Measurements from ENCODE around the gene OSGIN1.

Gene OSGIN1

DNA sequence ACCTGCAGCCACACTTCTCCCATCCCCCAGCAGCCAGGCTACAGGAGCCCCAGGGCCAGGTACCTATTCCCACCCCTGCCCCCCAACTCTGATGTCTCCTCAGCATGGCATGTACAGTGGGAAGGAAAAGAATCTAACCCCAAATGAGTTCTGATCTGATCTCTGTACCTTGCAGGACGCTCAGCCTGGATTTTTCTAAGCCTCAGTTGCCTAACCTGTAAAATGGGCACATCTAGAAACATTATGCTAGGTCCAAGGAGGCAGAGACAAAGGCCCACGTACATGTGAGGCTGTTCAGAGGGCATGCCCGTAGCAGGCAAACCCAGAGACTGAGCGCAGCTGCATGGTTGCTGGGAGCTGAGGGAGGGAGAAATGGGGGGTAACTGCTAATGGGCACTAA lies 54.5 kb downstream of the OSGIN1 start:
- DNase-seq, result no peak

DNA sequence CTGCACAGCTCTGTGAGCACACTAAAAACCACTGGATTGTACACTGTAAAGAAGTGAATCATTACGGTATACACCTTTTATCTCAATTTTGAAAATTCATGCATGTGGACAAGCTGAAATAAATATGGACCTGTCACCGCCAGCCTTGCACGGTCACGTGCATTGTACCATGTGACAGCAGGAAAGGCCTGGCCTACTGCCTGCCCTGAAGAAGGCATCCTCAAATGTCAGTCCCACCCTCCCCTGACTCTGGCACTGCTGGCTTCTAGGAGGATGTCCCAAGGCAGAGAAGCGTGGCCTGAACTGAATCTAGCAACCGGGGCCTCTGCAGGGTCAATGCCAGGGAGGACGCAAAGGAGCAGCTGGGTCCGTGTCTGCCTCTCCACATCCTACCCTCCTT lies 54.9 kb downstream of the OSGIN1 start:
- no peak for DNase-seq

DNA sequence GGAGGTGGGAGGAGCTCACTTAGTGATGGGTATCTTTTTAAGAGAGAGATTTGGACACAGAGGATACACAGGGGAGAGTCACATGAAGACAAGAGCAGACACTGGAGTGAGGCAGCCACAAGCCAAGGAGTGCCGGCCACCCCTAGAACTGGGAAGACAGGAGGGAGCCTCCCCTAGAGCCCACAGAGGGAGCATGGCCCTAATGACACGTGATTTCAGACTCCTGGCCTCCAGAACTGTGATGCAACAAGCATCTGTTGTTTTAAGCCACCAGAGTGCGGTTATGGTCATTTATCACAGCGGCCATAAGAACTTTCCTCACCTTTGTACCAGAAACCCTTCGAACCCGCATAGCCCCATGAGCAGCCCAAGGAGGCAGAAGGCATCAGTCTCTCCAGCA lies 56.2 kb downstream of the OSGIN1 start:
- no peak for DNase-seq

DNA sequence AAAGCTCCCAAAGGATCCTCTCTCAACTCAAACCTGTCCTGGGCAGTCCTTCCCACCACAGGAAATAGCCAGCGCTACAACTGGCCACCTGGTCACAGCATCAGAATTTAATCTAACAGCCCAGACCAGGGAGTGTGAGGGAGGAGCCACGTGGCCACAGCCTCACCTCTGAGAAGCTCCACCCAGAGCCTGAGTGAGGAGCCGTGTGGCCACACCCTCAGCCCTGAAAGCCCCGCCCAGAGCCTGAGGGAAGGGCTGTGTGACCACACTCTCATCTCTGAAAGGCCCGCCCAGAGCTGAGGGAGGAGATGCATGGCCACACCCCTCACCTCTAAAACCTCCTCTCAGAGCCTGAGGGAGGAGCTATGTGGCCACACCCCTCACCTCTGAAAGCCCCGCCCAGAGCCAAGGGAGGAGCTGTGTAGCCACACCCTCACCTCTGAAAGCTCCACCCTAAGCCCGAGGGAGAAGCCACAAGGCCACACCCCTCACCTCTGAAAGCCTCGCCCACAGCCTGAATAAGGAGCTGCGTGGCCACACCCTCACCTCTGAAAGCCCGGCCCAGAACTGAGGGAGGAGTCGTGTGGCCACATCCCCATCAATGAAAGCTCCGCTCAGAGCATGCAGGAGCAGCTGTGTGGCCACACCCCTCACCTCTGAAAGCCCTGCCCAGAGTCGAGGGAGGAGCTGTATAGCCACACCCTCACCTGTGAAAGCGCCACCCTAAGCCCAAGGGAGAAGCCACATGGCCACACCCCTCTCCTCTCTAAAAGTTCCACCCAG lies 60.9 kb downstream of the OSGIN1 start:
- peak; percentile 43 to 47 for DNase-seq

DNA sequence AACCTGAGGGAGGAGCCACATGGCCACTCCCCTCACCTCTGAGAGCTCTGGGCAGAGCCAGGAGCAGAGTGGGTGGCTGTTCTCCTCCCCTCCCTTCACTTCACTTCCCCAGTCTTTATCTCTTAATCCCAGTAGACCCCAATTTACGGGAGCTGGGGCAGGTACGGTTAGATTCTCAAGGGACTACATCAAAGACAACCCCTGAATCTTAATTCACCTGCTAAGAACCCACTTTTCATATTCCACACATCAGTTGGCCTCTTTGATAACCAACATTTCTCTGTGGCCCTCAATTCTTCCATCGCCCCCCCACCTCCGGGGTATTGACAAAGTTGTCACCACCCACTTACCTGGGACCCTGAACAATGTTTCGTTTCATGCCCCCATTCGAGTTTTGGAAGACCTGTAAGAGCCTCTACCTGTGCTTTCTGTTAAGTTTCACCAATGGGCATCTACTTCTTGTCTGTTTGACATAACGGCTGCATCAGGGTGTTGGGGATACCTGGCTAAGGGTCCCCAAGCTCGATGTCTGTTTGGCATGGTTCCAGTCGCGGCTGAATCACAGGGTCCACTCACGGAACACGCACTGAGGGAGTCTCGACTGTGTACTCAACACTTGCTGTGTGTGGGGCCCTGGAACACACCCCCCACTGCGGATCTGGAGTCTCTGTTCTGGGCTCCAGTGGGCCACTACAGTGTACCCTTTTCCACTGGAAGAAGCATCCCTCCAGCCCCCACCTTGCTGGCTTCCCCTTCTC lies 61.7 kb downstream of the OSGIN1 start:
- DNase-seq, result no peak

DNA sequence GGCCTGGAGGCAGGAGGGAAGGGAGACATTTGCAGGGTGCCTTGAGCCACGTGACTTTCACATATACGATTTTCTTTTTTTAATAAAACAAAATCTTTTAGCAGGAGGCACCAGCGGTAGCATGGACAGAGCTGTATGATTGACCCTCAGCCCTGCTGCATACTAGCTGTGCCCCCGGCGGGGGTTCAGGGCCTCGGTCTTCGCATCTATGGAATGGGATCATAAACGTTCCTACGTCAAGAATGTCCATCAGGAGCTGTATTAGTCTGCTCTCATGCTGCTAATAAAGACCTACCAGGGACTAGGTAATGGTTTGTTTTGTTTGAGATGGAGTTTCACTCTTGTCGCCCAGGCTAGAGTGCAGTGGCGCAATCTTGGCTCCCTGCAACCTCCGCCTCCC lies 62.4 kb downstream of the OSGIN1 start:
- no peak for DNase-seq
